K562 (cell line): Measurements from ENCODE around the gene NR1D2. TPM values are rescaled to one million over a fixed set of nuclear protein-coding genes. Genes with fewer than 3 reads are reported as not detected.

Experiments
- CREB1 ChIP-seq, 2 experiments: sonication (generic) in 1 of 2; formaldehyde crosslinking in 1 of 2; IDR thresholded peaks; 2 replicates each; pipeline versions ENCODE4 v1.6.1 to v1.8.0; 2012 to 2022; ENCODE audit warnings: inconsistent platforms in 1 of 2, mild to moderate bottlenecking in 1 of 2, missing genetic modification reagents in 1 of 2, moderate library complexity in 1 of 2
- HNRNPK ChIP-seq: fragments of 200-400 bp; formaldehyde crosslinking; IDR thresholded peaks from one replicate; pipeline ENCODE4 v1.6.1; 2018; ENCODE audit warnings: mild to moderate bottlenecking, low read depth, low read length; ENCODE audit not compliant: poor library complexity, severe bottlenecking
- NR2C2 ChIP-seq, 2 experiments: fragments of 200-800 bp in 1 of 2; sonication (Bioruptor generic) in 1 of 2; sonication (generic) in 1 of 2; formaldehyde crosslinking in 1 of 2; IDR thresholded peaks; 2 replicates each; pipeline versions ENCODE4 v1.6.1 to v1.8.0; 2016 to 2022; ENCODE audit warnings: mild to moderate bottlenecking in 1 of 2, missing compliant biosample characterization in 1 of 2, missing genetic modification characterization in 1 of 2, missing genetic modification reagents in 1 of 2
- POLR2G ChIP-seq: fragments of 200-400 bp; formaldehyde crosslinking; IDR thresholded peaks from 2 replicates; pipeline ENCODE4 v1.6.1; 2017; ENCODE audit warnings: low read depth, mild to moderate bottlenecking, antibody characterized with exemption, low read length, moderate library complexity
- SRSF9 ChIP-seq: fragments of 200-400 bp; formaldehyde crosslinking; IDR thresholded peaks from 2 replicates; pipeline ENCODE4 v1.6.1; 2017; ENCODE audit warnings: low read depth, low read length, borderline replicate concordance
- STAT5A ChIP-seq: IDR thresholded peaks from 2 replicates; pipeline ENCODE4 v1.6.1; 2012; ENCODE audit warnings: low read length, inconsistent platforms, borderline replicate concordance
- ZBTB26 ChIP-seq: fragments of 450-650 bp; formaldehyde crosslinking; IDR thresholded peaks from 2 replicates; pipeline ENCODE4 v1.4.0; 2022; ENCODE audit warnings: missing genetic modification characterization
- ZBTB49 ChIP-seq: sonication (generic); formaldehyde crosslinking; IDR thresholded peaks from 2 replicates; pipeline ENCODE4 v1.8.0; 2022; ENCODE audit warnings: missing genetic modification reagents, mild to moderate bottlenecking, borderline replicate concordance
- polyA plus RNA-seq, 8 experiments: library from polyadenylated mRNA; depleted of rRNA in 4 of 8; stranded (reverse) in 5 of 8; unstranded in 3 of 8; fragments of >200 nt; fragmentation: Nextera tagmentation in 2 of 8; fragmentation: Illumina TruSeq in 1 of 8; extraction: Ambion mirVana in 2 of 8; extraction: Trizol in 1 of 8; gene quantifications; 2 replicates each; pipeline versions ENCODE4 v1.2.1 to v1.2.3, GENCODE V29; 2011 to 2014; ENCODE audit warnings: inconsistent platforms in 1 of 8, missing spikeins in 1 of 8
- total RNA-seq, 7 experiments: library from RNA; depleted of rRNA in 6 of 7; stranded (reverse); fragments of >200 nt in 6 of 7; fragmentation: Illumina TruSeq in 2 of 7; extraction: Trizol in 2 of 7; gene quantifications; 2 replicates each; pipeline versions ENCODE4 v1.2.1 to v1.2.3, GENCODE V29; 2011 to 2021; ENCODE audit warnings: low replicate concordance in 1 of 7
- TF ChIP-seq, protein P1 (sequence below): fragments of 200-600 bp; sonication (generic); IDR thresholded peaks from one replicate; pipeline ENCODE4 v1.6.1; 2012; ENCODE audit warnings: mild to moderate bottlenecking, low read depth, low read length, inconsistent platforms

The NR1D2 gene
- total and polyA plus RNA-seq, 9 of the 15 experiments (the other 6 are each of a cell fraction or from before 2014, with no cell fraction given) = 1.2 to 5.5 (median 2.9) TPM

DNA sequence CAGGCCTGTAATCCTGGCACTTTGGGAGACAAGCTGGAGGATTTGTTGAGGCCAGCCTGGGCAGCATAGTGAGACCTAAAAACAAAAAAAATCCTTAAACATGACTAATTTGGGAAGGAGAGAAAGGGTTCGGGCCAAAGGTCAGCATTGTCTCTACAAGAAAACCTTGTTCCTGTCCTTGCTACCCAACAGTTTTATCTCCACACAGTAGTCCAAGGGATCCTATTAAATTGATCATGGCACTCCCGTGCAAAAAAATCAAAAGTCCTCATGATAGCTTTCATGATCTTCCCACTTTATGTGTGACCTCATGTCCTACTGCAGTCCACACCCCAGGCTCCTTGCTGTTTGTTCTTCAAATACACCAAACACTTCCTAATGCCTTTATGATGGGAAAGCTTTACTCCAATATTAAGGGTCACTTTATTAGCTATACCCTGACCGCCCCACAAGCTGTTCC, 24.0 kb upstream of the NR1D2 start (continued):
- TF ChIP-seq STAT5A (peak; percentile 21; the same call in 1 of the 2 replicates), ZBTB49 (no peak), POLR2G (peak; percentile 28; the same call in 1 of the 2 replicates), NR2C2 (CRISPR knock-in tag; IDR thresholded peaks at IDR 0.05) (no peak), NR2C2 (tag; IDR thresholded peaks at IDR 0.05) (0 out of 2 replicates have a peak, but pooled peaks have one; percentile 19), SRSF9 (no peak), ZBTB26 (CRISPR knock-in tag) (no peak), HNRNPK (no peak), CREB1 (IDR thresholded peaks at IDR 0.05) (peak; percentile 24; the same call in 1 of the 2 replicates), CREB1 (CRISPR knock-in tag; IDR thresholded peaks at IDR 0.05) (no peak)
- TF ChIP-seq, protein P1, sequence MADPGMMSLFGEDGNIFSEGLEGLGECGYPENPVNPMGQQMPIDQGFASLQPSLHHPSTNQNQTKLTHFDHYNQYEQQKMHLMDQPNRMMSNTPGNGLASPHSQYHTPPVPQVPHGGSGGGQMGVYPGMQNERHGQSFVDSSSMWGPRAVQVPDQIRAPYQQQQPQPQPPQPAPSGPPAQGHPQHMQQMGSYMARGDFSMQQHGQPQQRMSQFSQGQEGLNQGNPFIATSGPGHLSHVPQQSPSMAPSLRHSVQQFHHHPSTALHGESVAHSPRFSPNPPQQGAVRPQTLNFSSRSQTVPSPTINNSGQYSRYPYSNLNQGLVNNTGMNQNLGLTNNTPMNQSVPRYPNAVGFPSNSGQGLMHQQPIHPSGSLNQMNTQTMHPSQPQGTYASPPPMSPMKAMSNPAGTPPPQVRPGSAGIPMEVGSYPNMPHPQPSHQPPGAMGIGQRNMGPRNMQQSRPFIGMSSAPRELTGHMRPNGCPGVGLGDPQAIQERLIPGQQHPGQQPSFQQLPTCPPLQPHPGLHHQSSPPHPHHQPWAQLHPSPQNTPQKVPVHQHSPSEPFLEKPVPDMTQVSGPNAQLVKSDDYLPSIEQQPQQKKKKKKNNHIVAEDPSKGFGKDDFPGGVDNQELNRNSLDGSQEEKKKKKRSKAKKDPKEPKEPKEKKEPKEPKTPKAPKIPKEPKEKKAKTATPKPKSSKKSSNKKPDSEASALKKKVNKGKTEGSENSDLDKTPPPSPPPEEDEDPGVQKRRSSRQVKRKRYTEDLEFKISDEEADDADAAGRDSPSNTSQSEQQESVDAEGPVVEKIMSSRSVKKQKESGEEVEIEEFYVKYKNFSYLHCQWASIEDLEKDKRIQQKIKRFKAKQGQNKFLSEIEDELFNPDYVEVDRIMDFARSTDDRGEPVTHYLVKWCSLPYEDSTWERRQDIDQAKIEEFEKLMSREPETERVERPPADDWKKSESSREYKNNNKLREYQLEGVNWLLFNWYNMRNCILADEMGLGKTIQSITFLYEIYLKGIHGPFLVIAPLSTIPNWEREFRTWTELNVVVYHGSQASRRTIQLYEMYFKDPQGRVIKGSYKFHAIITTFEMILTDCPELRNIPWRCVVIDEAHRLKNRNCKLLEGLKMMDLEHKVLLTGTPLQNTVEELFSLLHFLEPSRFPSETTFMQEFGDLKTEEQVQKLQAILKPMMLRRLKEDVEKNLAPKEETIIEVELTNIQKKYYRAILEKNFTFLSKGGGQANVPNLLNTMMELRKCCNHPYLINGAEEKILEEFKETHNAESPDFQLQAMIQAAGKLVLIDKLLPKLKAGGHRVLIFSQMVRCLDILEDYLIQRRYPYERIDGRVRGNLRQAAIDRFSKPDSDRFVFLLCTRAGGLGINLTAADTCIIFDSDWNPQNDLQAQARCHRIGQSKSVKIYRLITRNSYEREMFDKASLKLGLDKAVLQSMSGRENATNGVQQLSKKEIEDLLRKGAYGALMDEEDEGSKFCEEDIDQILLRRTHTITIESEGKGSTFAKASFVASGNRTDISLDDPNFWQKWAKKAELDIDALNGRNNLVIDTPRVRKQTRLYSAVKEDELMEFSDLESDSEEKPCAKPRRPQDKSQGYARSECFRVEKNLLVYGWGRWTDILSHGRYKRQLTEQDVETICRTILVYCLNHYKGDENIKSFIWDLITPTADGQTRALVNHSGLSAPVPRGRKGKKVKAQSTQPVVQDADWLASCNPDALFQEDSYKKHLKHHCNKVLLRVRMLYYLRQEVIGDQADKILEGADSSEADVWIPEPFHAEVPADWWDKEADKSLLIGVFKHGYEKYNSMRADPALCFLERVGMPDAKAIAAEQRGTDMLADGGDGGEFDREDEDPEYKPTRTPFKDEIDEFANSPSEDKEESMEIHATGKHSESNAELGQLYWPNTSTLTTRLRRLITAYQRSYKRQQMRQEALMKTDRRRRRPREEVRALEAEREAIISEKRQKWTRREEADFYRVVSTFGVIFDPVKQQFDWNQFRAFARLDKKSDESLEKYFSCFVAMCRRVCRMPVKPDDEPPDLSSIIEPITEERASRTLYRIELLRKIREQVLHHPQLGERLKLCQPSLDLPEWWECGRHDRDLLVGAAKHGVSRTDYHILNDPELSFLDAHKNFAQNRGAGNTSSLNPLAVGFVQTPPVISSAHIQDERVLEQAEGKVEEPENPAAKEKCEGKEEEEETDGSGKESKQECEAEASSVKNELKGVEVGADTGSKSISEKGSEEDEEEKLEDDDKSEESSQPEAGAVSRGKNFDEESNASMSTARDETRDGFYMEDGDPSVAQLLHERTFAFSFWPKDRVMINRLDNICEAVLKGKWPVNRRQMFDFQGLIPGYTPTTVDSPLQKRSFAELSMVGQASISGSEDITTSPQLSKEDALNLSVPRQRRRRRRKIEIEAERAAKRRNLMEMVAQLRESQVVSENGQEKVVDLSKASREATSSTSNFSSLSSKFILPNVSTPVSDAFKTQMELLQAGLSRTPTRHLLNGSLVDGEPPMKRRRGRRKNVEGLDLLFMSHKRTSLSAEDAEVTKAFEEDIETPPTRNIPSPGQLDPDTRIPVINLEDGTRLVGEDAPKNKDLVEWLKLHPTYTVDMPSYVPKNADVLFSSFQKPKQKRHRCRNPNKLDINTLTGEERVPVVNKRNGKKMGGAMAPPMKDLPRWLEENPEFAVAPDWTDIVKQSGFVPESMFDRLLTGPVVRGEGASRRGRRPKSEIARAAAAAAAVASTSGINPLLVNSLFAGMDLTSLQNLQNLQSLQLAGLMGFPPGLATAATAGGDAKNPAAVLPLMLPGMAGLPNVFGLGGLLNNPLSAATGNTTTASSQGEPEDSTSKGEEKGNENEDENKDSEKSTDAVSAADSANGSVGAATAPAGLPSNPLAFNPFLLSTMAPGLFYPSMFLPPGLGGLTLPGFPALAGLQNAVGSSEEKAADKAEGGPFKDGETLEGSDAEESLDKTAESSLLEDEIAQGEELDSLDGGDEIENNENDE = no peak
